GM19099 (cell line): ENCODE data around the gene PRRC2B.

Source experiments
- POLR2A ChIP-seq: IDR thresholded peaks from 3 replicates; pipeline ENCODE4 v1.6.1; 2011; ENCODE audit warnings: low read depth; ENCODE audit not compliant: insufficient read length; ENCODE audit errors: extremely low read depth

PRRC2B gene

GRCh38 chr9:131478911-131479310, 85.0 kb downstream of the PRRC2B start:
- TF ChIP-seq POLR2A, result no peak

GRCh38 chr9:131480258-131480657, 86.4 kb downstream of the PRRC2B start:
- no peak for TF ChIP-seq POLR2A

GRCh38 chr9:131481441-131482342, 87.8 kb downstream of the PRRC2B start:
- TF ChIP-seq POLR2A, result no peak

GRCh38 chr9:131482343-131483006, 88.6 kb downstream of the PRRC2B start:
- no peak for TF ChIP-seq POLR2A

- TF ChIP-seq POLR2A, result no peak
Observed at GRCh38 chr9:131483319-131484050, 89.6 kb downstream of the PRRC2B start.

GRCh38 chr9:131484051-131484445, 90.2 kb downstream of the PRRC2B start:
- TF ChIP-seq POLR2A, result no peak

- TF ChIP-seq POLR2A, result no peak
Observed at GRCh38 chr9:131484560-131485185, 90.8 kb downstream of the PRRC2B start.

GRCh38 chr9:131485206-131485605, 91.3 kb downstream of the PRRC2B start:
- no peak for TF ChIP-seq POLR2A

GRCh38 chr9:131485728-131486422, 92.0 kb downstream of the PRRC2B start:
- no peak for TF ChIP-seq POLR2A

- no peak for TF ChIP-seq POLR2A
Observed at GRCh38 chr9:131487001-131487400, 93.1 kb downstream of the PRRC2B start.

GRCh38 chr9:131487621-131488031, 93.7 kb downstream of the PRRC2B start:
- no peak for TF ChIP-seq POLR2A

- no peak for TF ChIP-seq POLR2A
Observed at GRCh38 chr9:131490514-131490913, 96.6 kb downstream of the PRRC2B start.

GRCh38 chr9:131491001-131491710, 97.3 kb downstream of the PRRC2B start:
- no peak for TF ChIP-seq POLR2A

GRCh38 chr9:131492070-131492469, 98.2 kb downstream of the PRRC2B start:
- no peak for TF ChIP-seq POLR2A
